NOMO-1 (cell line): ENCODE measurements around the gene COL4A4.

ENCODE experiments used
- DNase-seq, 2 experiments: peaks; one replicate each; lab custom pipeline; 2025; ENCODE audit not compliant: unreplicated experiment in 2 of 2; lab: John Stamatoyannopoulos, UW

COL4A4 gene

DNA sequence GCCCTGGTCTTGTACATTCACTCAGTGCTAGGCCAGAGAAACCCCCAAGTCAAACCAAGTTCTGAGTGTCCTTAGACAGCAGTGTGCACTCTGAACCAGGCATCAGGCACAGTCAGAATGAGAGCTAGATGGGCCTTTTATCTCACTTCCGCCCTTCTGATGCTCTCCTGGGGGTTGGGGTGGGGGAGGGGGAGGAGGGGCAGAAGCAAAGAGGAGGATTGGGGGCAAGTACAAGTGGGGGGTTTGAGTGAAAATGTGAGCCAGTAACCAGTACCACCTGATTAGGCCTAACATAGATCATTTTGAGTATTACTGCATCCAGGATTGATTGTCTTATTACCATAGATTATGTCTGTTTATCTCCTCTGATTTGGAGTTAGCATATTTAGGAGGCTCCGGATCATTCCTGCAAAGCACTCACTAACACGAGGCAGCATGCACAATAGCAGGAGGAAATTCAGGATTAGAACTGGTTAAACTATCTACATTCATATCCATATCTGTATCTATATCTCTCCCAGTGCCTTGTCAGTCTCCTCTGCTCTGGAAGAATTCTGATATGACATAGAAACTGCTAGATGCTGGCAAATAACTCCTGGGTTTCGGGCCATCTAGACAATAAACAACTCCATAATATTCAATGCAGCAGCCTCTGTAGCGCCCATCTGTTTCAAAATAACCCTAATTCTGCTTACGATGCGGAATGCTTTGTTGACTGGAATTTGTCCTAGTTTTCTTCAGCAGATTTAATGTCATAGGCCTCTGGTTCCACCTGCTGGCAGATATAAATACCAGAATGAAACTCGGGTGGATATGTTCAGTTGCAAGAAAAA is 179.0 kb downstream of the COL4A4 start:
- no peak for DNase-seq

DNA sequence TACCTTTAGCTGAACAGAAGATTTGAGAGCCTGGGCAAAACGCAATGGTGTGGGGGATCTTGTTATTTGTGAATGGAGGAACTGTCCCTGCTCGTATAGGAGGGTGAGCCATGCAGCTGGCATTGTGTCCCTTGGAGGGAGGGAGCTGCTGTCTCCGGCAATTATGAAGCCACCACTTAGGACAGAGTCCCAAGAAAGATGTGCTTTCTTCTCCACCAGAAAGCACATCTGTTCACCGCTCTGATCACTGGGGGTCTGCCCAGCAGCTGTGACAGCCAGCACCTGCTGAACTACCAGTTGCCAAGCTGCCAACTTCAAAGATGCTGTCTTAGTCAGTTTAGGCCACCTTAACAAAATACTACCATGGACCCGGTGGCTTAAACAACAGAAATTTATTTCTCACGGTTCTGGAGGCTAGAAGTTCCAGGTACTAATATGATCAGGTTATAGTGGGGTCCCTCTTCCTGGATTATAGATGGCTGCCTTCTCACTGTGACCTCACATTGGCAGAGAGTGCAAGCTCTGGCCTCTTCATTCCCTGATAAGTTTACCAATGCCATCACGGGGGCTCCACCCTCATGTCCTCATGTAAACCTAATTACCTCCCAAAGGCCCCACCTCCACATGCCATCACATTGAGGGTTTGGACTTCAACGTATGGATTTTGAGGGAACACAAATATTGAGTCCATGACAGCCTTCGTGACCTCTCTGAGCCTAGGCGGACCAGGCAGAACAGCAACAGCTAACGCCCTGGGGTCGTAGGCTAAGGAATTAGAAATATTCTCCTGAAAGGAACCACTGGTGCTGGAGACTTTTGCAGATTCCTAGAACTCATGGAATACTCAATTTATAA is 179.9 kb downstream of the COL4A4 start:
- no peak for DNase-seq

DNA sequence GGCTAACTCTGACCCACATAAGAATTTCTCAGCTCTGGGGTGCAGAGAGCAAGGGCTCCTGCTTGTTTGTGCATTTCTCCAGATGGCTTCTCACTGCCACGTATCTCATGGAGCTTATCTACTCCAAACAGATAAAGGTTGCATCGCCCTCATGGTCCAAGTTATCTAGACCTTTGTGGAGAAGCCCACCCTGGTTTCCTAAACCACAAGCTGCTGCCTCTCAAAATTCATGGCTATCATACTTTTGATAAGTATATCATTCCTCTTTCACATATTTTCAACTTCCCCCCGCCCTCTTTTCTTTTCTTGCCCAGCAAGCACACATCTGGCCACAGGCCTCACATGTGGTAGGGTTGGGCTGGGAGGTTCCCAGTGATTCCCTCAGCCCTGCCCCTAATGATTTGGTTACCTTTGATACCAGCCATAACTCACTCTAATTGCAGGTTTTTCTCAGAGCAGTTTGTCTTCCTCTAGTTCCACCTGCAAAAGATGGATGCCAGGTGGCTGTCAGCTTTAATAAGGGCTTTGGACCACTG is 182.1 kb downstream of the COL4A4 start:
- DNase-seq, result no peak

DNA sequence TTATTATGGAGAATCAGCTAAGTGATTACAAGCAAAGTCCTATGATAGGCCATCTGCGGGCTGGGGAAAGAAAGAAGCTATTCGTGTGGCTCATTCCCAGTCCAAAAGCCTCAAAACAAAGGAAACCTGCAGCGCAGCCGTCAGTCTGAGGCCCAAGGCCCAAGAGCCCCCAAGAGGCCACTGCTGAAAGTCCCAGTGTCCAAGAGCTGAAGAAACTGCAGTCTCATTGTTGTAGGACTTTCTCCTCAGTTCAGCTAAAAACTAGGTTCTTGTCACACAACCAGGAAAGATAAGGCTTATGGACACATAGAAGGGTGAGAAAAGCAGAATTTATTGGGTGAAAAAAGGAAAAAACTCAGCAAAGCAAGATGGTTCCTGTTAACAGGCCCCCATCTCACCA is 185.0 kb downstream of the COL4A4 start:
- DNase-seq, result no peak

DNA sequence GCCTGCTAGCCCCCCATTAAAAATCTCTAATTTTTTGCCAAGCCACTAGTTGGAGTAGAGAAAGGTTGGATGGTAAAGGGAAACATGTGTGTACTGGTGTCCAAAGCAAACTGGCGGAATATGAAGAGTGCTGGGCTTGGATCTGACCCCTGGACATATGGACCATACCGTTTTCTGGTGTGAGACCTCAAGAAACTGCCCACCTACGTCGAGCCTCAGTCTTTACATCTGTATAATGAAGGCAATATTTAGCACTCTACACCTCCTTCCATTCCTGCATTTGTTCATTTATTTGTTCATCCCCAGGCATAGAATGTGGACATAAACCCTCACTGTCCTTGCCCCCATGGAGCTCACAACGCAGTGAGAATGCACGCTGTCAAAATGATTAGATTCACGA is 185.7 kb downstream of the COL4A4 start:
- no peak for DNase-seq

DNA sequence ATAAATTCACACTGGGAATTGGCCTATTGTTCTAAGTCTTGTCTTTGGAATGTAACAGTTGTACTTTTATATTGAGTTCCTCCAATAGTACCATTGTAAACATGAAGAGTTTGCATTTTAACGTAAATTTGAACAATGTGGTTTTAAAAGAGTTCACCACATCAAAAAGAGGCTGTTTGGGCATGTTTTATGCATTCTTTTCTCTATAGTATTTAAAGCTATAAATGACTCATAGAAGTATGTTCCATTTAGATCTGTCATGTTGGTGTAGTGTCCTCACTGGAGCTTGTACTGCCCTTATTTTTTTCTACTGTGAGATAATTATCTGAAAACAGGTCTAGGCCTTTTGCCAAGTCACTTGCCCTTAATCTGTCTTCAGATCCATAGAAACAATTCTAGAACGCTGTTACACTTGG is 186.2 kb downstream of the COL4A4 start:
- no peak for DNase-seq

DNA sequence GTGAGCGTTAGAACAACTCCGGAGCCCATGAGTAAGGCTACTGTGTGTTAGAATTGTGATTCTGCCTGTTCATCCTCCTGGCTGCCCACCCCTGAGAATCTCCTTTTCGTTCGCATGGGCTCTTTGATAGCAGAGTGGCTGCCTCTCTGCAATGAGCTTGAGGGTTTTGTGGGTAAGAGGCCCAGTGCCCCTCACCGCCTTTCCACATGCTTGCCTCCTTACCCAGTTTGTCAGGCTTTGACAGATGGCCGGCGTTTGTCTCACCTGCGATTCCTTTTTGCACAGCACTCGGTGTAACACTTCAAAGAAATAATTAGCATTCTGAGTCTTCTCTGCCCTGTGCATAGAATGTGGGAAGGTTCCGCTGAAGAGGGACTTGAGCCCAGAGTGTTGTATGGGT is 190.2 kb downstream of the COL4A4 start:
- DNase-seq, result no peak

DNA sequence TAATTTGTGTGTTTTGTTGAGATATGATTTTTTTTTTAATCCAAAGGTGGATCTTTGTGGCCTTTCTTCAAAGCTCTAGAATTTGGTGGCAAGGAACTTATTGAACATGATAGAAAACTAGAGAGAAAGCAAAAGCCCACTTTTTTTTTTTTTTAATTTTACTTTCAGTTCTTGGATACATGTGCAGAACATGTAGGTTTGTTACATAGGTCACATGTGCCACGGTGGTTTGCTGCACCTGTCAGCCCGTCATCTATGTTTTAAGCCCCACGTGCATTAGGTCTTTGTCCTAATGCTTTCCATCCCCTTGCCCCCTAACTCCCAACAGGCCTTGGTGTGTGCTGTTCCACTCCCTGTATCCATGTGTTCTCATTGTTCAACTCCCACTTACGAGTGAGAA is 192.2 kb downstream of the COL4A4 start:
- DNase-seq, result no peak

DNA sequence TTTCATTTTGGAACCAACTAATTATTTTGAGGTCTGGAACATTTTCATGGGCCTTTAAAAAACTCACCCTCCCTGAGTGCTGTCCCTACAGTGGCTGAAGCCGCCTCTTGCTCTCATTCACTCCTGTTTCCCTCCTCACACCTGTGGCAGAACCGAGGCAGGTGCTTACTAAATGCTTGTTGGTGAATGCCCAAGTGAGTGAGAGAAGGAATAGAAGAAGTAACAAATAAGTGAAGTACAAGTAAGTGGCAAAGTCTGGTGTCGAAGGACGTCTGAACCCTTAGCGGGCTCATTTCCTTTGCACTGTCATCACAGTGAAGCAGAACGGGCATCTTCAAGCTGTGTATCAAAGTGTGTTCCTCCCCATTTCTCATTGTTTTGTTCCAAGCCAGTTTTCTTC is 192.9 kb downstream of the COL4A4 start:
- no peak for DNase-seq

DNA sequence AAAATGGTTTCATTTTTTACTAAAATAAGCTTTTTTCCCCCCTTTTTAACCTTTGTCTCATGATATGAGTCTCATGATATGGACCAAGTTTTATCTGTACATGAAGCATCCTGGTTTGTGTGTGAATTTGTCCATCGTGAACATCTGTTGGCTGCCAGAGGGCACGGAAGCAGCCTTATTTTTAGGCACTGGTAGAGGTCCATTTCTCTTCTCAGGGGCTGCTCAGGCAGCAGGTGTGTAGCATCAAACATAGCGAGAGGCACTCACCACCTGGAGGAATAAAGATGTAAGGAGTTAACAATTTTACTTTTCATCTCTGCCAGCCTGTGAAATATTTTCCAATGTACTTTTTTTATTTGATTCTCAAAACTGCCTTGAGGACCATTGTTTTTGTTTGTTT is 193.6 kb downstream of the COL4A4 start:
- no peak for DNase-seq

DNA sequence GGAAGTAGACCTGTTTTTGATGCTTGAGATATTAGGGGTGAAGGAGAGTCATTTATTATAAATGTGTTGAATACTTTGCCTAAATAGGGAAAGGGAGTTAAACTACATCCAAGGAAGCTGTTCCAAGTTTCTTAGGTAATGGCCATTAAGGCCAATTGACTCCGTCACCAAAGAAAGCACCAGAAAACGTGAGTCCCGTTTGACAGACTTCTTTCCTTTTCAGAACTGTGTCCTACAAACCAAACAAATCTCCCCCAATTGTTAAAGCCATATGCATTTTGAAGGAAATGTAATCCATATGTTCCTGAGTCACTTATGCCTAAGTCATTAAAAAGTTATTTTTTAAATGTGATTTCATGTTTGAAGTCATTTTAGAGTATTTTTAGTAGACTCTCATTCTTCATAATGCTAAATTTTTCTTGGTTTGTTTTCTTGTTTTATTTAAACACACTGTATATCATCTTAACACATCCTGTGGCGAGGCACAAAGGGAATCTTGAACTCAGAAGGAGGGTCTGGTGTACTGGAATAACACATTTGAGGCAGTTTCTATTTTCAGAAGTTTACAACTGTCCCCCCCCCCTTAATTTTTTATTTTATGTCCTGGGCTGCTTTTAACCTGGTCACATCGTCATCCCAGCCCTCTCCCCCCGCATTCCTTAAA is 194.5 kb downstream of the COL4A4 start:
- no peak for DNase-seq

DNA sequence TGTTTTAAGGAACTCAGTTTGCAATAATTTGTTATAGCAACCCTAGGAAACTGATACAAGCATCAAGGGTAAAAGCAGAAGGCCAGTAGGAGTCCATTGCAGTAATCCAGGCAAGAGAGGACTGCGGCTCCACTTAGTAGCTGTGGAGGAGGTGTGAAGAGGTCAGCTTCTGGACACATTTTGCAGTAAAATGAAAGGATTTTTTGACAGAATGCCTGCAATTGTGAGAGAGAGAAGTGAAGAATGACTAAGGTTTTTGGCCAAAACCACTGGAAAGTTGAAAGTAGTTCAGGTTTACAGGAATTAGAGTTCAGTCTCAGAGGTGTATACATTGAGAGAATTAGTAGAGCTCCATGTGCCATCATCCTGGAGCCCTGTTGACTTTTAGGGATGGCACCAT is 198.6 kb downstream of the COL4A4 start:
- no peak for DNase-seq

DNA sequence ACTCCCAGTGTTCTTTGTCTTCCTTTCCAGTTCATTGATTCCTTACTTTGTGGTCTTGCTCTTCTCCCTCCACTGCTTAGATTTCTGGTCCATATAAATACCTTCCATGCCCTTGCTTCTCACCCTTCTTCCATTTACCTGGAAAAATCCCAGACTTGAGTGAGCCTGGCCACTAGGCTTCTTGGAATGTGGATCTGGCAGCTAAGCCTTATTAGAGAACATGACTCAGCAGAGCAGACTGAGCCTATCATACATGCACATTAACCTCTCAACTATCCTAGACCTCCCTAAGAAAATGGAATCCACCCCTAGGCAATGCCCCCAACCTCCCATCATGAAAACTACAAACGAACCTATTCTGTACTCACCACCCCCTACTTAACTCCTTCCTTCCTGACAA is 200.5 kb downstream of the COL4A4 start:
- no peak for DNase-seq

DNA sequence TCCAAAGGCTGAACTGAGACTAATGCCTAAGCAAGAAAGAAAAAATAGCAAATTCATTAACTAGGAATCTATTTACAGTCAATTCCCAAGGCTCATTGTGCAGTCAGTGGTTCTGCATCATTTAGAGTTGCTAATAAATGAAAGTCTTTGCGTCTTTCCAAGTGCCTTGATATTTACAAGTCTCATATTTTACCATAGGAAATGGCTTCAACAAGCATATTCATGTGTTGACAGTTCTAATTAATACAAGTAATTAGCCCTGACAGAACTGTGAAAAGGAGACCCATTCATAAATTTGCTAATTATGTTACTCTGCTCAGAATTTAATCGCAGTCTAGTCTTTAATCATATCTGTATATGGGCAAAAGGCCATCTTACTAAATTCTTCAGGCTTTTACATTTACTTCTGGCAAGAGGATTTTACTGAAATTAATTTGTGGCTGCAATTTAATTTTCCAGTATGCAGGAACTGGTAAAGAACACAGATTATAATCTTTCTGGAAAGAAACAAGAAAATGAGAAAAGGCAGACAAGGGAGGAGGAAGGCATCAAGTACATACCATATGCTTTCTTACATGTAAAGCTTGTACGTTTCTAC is 201.7 kb downstream of the COL4A4 start:
- DNase-seq, result no peak

DNA sequence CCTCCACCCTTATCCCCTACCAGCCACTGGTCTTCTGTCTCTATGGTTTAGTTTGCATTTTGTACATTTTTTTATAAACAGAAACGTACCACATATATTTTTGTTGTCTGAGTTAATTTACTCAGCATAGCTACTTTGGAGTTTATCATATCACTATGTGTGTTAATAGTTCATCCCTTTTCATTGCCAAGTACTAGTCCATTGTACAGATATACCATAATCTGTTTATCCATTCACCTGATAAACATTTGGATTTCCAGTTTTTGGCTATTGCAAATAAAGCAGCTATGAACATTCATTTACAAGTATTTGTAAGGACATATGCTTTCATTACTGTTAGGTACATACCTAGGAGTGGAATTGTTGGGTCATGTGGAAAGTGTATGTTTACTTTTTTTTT is 204.6 kb downstream of the COL4A4 start:
- DNase-seq, result no peak

DNA sequence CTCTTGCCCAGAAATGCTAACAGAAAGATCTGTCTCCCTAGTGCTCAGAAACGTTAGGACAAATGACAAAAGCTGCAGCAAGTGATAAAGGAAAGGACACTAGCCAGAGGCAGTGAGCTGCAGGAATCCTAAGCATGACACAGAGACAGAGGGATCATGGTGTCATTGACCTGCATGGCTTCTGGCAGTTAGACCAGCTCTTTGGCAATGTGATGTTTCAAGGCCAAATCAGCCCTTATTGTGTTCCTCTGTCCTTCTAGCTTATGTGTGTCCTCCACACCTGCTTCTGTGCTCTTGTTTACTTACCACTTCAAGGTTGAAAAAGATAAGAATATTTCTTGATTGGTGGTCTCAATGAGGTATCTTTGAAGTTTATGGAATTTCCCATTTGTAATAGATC is 207.3 kb downstream of the COL4A4 start:
- no peak for DNase-seq

DNA sequence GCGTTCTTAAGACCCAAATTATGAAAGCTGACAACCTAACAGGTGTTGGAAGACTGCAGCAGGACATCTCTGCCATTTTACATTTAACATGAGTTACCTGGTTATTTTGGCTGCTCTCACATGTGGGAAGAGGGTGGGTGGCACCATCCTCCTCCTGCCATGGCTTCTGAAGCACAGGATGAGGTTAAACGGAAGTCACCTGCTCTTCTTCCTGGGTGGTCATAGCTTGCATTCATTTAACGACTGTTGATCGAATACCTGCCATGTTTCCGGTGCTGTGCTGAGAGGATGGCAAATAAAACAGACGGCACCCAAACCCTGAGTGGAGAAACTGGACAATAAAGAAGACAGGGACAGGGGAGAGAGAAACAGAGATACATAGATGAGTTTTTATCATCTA is 210.2 kb downstream of the COL4A4 start:
- no peak for DNase-seq

DNA sequence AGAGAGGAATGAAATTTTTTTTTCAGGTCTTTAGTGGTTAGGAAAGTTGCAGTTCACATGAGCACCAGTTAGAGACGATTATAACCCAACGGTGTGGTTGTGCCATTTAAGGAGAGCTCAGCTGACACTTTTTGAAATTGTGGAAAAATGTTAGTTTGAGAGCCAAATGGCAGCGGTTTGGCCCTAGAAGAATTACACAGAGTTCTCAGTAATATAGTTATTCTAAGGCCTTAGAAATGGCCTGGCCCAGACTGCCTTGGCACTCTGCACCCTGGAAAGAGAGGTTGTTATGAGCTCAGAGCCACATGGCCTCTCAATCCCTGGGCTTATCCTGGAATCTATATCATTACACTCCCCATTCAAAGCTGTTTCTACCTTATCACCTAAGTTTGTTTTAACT is 210.8 kb downstream of the COL4A4 start:
- no peak for DNase-seq
